Measurements from ENCODE around the gene OR52M1.

DNA sequence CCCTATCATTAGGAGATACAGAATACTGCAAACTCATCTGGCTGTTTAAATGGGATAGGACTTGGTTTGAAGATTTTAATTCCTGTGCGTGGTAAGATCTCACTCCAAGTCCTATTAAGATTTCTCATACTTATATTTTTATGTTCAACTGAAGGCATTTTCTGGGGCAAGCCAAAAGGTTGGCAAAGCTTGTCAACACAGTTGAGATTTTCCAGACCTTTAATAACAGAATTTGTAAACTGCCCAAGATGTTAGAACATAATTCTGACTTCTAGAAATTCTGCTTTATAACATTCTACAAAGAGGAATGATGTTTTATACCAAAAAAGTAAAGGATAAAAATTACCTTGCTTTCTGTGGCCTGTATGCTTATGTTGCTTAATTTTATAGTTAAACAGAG is 30.8 kb upstream of the OR52M1 start:
- TF ChIP-seq, protein P1, sequence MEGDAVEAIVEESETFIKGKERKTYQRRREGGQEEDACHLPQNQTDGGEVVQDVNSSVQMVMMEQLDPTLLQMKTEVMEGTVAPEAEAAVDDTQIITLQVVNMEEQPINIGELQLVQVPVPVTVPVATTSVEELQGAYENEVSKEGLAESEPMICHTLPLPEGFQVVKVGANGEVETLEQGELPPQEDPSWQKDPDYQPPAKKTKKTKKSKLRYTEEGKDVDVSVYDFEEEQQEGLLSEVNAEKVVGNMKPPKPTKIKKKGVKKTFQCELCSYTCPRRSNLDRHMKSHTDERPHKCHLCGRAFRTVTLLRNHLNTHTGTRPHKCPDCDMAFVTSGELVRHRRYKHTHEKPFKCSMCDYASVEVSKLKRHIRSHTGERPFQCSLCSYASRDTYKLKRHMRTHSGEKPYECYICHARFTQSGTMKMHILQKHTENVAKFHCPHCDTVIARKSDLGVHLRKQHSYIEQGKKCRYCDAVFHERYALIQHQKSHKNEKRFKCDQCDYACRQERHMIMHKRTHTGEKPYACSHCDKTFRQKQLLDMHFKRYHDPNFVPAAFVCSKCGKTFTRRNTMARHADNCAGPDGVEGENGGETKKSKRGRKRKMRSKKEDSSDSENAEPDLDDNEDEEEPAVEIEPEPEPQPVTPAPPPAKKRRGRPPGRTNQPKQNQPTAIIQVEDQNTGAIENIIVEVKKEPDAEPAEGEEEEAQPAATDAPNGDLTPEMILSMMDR (IDR thresholded peaks at IDR 0.05), result no peak
- TF ChIP-seq POLR2A (IDR thresholded peaks at IDR 0.05; ENCODE audit: low read depth) (no peak), POLR2AphosphoS5 (IDR thresholded peaks at IDR 0.05) (no peak), EP300 (IDR thresholded peaks at IDR 0.05) (no peak)
